ENCODE measurements around the gene PRR14L.

The PRR14L gene

GRCh38 chr22:31730344-31730711, 19.6 kb downstream of the PRR14L start:
- no peak overlapping the region for H3K9ac ChIP-seq (ENCODE audit: low read length)
- H3K4me3 ChIP-seq (ENCODE audit: low read length) = no peak overlapping the region
- no peak overlapping the region for H2AFZ ChIP-seq (ENCODE audit: low read length)
- H3K9me3 ChIP-seq (replicated peaks; ENCODE audit: insufficient read depth, low read length) = no peaks in the 10 kb centered on the region
- H3K4me2 ChIP-seq (ENCODE audit: low read depth, low read length) = no peak overlapping the region
- H3K79me2 ChIP-seq (ENCODE audit: low read length) = peaks cover 36% of the 10 kb centered on the region
- H3K36me3 ChIP-seq (replicated peaks; ENCODE audit: insufficient read depth, low read length) = no peaks in the 10 kb centered on the region
- H3K27ac ChIP-seq (ENCODE audit: low read length) = no peak overlapping the region
- no peak for DNase-seq
- peaks cover 4% of the 10 kb centered on the region; the same call in 1 of the 2 replicates for H4K20me1 ChIP-seq (ENCODE audit: insufficient read depth, low read length)
- H3K4me1 ChIP-seq (ENCODE audit: low read length) = no peaks in the 10 kb centered on the region
- TF ChIP-seq CTCF (IDR thresholded peaks at IDR 0.05; ENCODE audit: low read length) (no peak), EZH2phosphoT487 (IDR thresholded peaks at IDR 0.05; ENCODE audit: low read length) (no peak), EZH2 (optimal IDR thresholded peaks at IDR 0.05; ENCODE audit: low read depth, low read length) (no peak)
- H3K27me3 ChIP-seq (replicated peaks; ENCODE audit: insufficient read depth, low read length) = no peaks in the 10 kb centered on the region
- no peaks in the 10 kb centered on the region for H3K9me2 ChIP-seq (replicated peaks; ENCODE audit: insufficient read depth, low read length)
- no peaks in the 10 kb centered on the region for H3F3A ChIP-seq (ENCODE audit: insufficient read depth, low read length)

- Histone ChIP-seq H3K9me3 (replicated peaks; ENCODE audit: insufficient read depth, low read length) (no peaks in the 10 kb centered on the region), H2AFZ (ENCODE audit: low read length) (no peak overlapping the region), H3K9ac (ENCODE audit: low read length) (no peak overlapping the region), H3K27me3 (replicated peaks; ENCODE audit: insufficient read depth, low read length) (no peaks in the 10 kb centered on the region), H3K79me2 (ENCODE audit: low read length) (peaks cover 25% of the 10 kb centered on the region), H3K9me2 (replicated peaks; ENCODE audit: insufficient read depth, low read length) (no peaks in the 10 kb centered on the region), H3K4me3 (ENCODE audit: low read length) (no peak overlapping the region), H4K20me1 (ENCODE audit: insufficient read depth, low read length) (peaks cover 4% of the 10 kb centered on the region; the same call in 1 of the 2 replicates), H3K4me1 (ENCODE audit: low read length) (no peaks in the 10 kb centered on the region), H3K4me2 (ENCODE audit: low read depth, low read length) (no peak overlapping the region), H3K27ac (ENCODE audit: low read length) (no peak overlapping the region), H3F3A (ENCODE audit: insufficient read depth, low read length) (no peaks in the 10 kb centered on the region), H3K36me3 (replicated peaks; ENCODE audit: insufficient read depth, low read length) (no peaks in the 10 kb centered on the region)
- TF ChIP-seq EZH2phosphoT487 (IDR thresholded peaks at IDR 0.05; ENCODE audit: low read length) (no peak), CTCF (IDR thresholded peaks at IDR 0.05; ENCODE audit: low read length) (no peak), EZH2 (optimal IDR thresholded peaks at IDR 0.05; ENCODE audit: low read depth, low read length) (no peak)
- no peak for DNase-seq
These were observed 21.1 kb downstream of the PRR14L start for GRCh38 chr22:31728857-31729256.

DNA sequence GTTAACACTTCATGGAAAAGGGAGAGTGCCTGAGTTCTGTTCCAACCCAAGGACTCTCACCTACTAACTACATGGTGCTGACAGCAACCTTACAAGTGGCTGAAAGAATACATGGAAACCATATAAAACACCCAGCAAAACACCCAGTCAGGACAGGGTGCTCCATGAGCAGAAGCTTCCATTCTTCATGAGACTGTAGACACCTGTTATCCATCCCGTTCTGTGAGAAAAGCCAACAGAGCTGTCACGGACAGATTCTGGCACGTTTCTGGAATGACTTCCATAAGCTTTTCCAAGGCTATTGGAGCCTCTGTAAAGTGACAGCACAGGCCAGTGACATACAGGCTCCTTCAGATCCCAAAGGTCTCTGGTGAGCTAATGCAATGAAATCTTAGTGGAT, 23.2 kb downstream of the PRR14L start:
- Histone ChIP-seq H3K9ac (ENCODE audit: low read length) (no peak overlapping the region), H3K9me3 (replicated peaks; ENCODE audit: insufficient read depth, low read length) (no peaks in the 10 kb centered on the region), H3K4me1 (ENCODE audit: low read length) (no peaks in the 10 kb centered on the region), H3K9me2 (replicated peaks; ENCODE audit: insufficient read depth, low read length) (no peaks in the 10 kb centered on the region), H2AFZ (ENCODE audit: low read length) (no peak overlapping the region), H3K36me3 (replicated peaks; ENCODE audit: insufficient read depth, low read length) (no peaks in the 10 kb centered on the region; the same call in 1 of the 2 replicates), H3F3A (ENCODE audit: insufficient read depth, low read length) (no peaks in the 10 kb centered on the region), H4K20me1 (ENCODE audit: insufficient read depth, low read length) (peaks cover 4% of the 10 kb centered on the region; the same call in 1 of the 2 replicates), H3K27me3 (replicated peaks; ENCODE audit: insufficient read depth, low read length) (no peaks in the 10 kb centered on the region), H3K4me3 (ENCODE audit: low read length) (no peak overlapping the region), H3K4me2 (ENCODE audit: low read depth, low read length) (no peak overlapping the region), H3K79me2 (ENCODE audit: low read length) (peaks cover 9% of the 10 kb centered on the region; the same call in 1 of the 2 replicates), H3K27ac (ENCODE audit: low read length) (no peak overlapping the region)
- no peak for DNase-seq
- no peak for TF ChIP-seq EZH2 (optimal IDR thresholded peaks at IDR 0.05; ENCODE audit: low read depth, low read length)
- no peak for TF ChIP-seq EZH2phosphoT487 (IDR thresholded peaks at IDR 0.05; ENCODE audit: low read length)
- TF ChIP-seq CTCF (IDR thresholded peaks at IDR 0.05; ENCODE audit: low read length) = no peak

Measured in MM.1S (cell line).